ENCODE results near the gene DPP8.

DNA sequence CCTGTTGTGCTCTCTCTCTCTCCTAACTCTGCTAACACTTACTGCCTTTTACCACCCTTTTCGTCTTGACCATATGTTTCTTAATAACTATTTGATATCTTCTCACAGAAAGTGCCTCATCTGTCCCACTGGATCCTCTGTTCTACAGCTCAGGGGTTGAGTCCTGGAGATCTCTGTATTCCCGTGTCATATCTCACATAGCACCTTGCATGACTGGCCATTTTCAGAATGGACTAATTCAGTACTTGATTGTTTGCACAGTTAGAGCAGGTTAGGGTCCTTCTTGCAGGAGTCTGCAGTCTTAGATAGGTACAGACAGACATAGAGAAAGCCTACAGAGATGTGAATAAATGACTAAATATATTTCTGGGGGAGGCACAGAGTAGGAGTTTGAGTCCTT, 33.7 kb upstream of the DPP8 start:
- TF ChIP-seq, protein P1, sequence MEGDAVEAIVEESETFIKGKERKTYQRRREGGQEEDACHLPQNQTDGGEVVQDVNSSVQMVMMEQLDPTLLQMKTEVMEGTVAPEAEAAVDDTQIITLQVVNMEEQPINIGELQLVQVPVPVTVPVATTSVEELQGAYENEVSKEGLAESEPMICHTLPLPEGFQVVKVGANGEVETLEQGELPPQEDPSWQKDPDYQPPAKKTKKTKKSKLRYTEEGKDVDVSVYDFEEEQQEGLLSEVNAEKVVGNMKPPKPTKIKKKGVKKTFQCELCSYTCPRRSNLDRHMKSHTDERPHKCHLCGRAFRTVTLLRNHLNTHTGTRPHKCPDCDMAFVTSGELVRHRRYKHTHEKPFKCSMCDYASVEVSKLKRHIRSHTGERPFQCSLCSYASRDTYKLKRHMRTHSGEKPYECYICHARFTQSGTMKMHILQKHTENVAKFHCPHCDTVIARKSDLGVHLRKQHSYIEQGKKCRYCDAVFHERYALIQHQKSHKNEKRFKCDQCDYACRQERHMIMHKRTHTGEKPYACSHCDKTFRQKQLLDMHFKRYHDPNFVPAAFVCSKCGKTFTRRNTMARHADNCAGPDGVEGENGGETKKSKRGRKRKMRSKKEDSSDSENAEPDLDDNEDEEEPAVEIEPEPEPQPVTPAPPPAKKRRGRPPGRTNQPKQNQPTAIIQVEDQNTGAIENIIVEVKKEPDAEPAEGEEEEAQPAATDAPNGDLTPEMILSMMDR (IDR thresholded peaks at IDR 0.05) = no peak
- TF ChIP-seq EZH2phosphoT487 (IDR thresholded peaks at IDR 0.05) = no peak

Measured in neural progenitor cell (in vitro differentiated cells).